Measurements from ENCODE around the gene CD200R1.

Gene CD200R1, protein sequence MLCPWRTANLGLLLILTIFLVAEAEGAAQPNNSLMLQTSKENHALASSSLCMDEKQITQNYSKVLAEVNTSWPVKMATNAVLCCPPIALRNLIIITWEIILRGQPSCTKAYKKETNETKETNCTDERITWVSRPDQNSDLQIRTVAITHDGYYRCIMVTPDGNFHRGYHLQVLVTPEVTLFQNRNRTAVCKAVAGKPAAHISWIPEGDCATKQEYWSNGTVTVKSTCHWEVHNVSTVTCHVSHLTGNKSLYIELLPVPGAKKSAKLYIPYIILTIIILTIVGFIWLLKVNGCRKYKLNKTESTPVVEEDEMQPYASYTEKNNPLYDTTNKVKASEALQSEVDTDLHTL

GRCh38 chr3:112974894-112975293 is at the start of gene CD200R1:
TSS of gene CD200R1 (minus strand) at chr3:112975103. CDS start at chr3:112974857, 246 bp downstream.
- TF ChIP-seq CTCF (IDR thresholded peaks at IDR 0.05; ENCODE audit: low read depth, low read length): no peak
- no peak within 1 kb of the TSS for H3K4me3 ChIP-seq (replicated peaks in 1 of 2; ENCODE audit: low read depth in 2 of 2, low read length in 2 of 2)
- DNase-seq (ENCODE audit: low read depth in 2 of 2): no peak

- no peak for DNase-seq (ENCODE audit: low read depth in 2 of 2)
- no peak overlapping the region for H3K4me3 ChIP-seq (replicated peaks in 1 of 2; ENCODE audit: low read depth in 2 of 2, low read length in 2 of 2)
- TF ChIP-seq CTCF (IDR thresholded peaks at IDR 0.05; ENCODE audit: low read depth, low read length): no peak
These were observed 46.6 kb upstream of the CD200R1 start for GRCh38 chr3:113021471-113021870.

DNA sequence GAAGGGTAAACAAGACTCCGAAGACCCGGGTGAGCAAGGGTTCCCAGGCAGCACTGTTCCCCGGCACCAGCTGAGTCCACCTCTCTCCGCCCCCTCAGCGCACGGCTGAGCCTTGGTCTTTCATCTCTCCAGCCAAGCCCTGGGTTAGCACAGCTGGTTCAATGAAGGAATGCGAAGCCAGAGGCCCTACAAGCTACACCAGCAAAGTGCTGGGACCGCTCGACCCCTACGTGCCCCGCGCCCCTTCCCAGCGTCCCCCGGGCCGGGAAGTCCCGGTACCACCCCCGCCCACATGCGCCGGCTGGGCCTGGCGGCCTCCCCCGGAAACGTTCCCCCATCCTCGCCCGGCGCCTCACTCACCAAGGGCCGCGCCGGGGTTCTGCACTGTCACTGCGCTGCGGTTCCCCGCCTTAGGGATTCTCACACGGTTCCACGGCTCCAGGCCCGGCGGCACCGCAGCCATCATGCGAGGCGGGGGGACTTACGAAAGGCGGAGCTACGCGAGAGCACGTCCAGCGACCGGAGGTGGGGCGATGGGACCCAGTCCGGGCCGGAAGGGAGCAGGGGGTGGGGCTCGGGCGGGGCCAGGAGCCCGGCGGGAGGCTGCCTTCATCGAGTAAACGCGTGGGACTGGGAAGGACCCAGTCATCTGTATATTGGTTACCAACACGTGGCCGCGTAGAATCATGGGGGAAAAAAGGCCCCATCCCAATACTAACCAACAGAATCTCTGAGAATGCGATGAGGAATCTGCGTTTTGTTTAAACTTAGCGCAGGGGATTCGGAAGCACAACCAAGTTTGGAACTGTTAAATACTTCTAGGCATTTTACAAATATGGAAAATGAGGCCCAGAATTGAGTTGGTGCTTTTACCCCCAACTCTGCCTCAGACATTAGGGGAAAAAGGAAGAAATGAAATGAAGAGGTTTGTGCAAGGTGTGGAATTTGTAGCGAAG is 44.6 kb upstream of the CD200R1 start:
- TF ChIP-seq CTCF (IDR thresholded peaks at IDR 0.05; ENCODE audit: low read depth, low read length): no peak
- peak; percentile 94 to 95 for DNase-seq (ENCODE audit: low read depth in 2 of 2)
- H3K4me3 ChIP-seq (replicated peaks in 1 of 2; ENCODE audit: low read depth in 2 of 2, low read length in 2 of 2): peak overlapping the region; percentile 78 to 83

- TF ChIP-seq CTCF (IDR thresholded peaks at IDR 0.05; ENCODE audit: low read depth, low read length): no peak
These were observed 43.8 kb upstream of the CD200R1 start for GRCh38 chr3:113018536-113019181.

GRCh38 chr3:113013593-113013992 is 38.7 kb upstream of the CD200R1 start:
- H3K4me3 ChIP-seq (replicated peaks in 1 of 2; ENCODE audit: low read depth in 2 of 2, low read length in 2 of 2): no peak overlapping the region
- no peak for DNase-seq (ENCODE audit: low read depth in 2 of 2)
- no peak for TF ChIP-seq CTCF (IDR thresholded peaks at IDR 0.05; ENCODE audit: low read depth, low read length)

More at GRCh38 chr3:113018536-113019181, 43.8 kb upstream of the CD200R1 start:
- H3K4me3 ChIP-seq (replicated peaks in 1 of 2; ENCODE audit: low read depth in 2 of 2, low read length in 2 of 2): peak overlapping the region; percentile 78 to 83
- DNase-seq (ENCODE audit: low read depth in 2 of 2): peak; percentile 61 to 62

- no peak overlapping the region for H3K4me3 ChIP-seq (replicated peaks in 1 of 2; ENCODE audit: low read depth in 2 of 2, low read length in 2 of 2)
- no peak for TF ChIP-seq CTCF (IDR thresholded peaks at IDR 0.05; ENCODE audit: low read depth, low read length)
- peak; percentile 21 to 22 for DNase-seq (ENCODE audit: low read depth in 2 of 2)
These were observed 33.2 kb upstream of the CD200R1 start for GRCh38 chr3:113008117-113008516.

Data from cardiac fibroblast (primary cell).